Progenitor cell of endocrine pancreas (in vitro differentiated cells): ENCODE measurements around the gene SEZ6L. TPM values are rescaled to one million over a fixed set of nuclear protein-coding genes. Genes with fewer than 3 reads are reported as not detected.

Experiments used
- DNase-seq: peaks from one replicate; pipeline ENCODE4 v3.0.0; 2021; ENCODE audit warnings: low spot score; ENCODE audit not compliant: unreplicated experiment
- H3K27ac Mint-ChIP-seq: 2 replicates; pipeline ENCODE4 v1.8.0; 2021; ENCODE audit warnings: mild to moderate bottlenecking, moderate library complexity, mixed read lengths
- H3K27me3 Mint-ChIP-seq: 2 replicates; pipeline ENCODE4 v1.8.0; 2021; ENCODE audit warnings: mixed read lengths
- H3K36me3 Mint-ChIP-seq: 2 replicates; pipeline ENCODE4 v1.8.0; 2022; ENCODE audit warnings: mixed read lengths; ENCODE audit not compliant: insufficient read depth
- H3K4me1 Mint-ChIP-seq: 2 replicates; pipeline ENCODE4 v1.8.0; 2021; ENCODE audit warnings: low read depth, mixed read lengths
- H3K4me3 Mint-ChIP-seq: 2 replicates; pipeline ENCODE4 v1.8.0; 2021; ENCODE audit warnings: low read depth, mild to moderate bottlenecking, moderate library complexity, mixed read lengths
- H3K9me3 Mint-ChIP-seq: 2 replicates; pipeline ENCODE4 v1.8.0; 2021; ENCODE audit warnings: low read depth, mixed read lengths
- CTCF ChIP-seq: fragments of 200-600 bp; sonication (generic); IDR thresholded peaks from one replicate; pipeline ENCODE4 v1.5.0; 2021; ENCODE audit warnings: antibody characterized with exemption, mild to moderate bottlenecking; ENCODE audit not compliant: unreplicated experiment
- total RNA-seq: library from RNA; stranded (reverse); gene quantifications from 2 replicates; pipeline ENCODE4 v1.2.1, GENCODE V29; 2021

The SEZ6L gene
- total RNA-seq, 1 donor from 2014 or later: 26.2 TPM

- Mint-ChIP-seq H3K9me3 (no peaks in the 10 kb centered on the region), H3K36me3 (no peaks in the 10 kb centered on the region), H3K4me3 (no peak overlapping the region), H3K4me1 (peaks cover under 1% of the 10 kb centered on the region), H3K27ac (no peak overlapping the region), H3K27me3 (peaks cover 6% of the 10 kb centered on the region)
- DNase-seq: no peak
- TF ChIP-seq CTCF: no peak
These were observed 37.6 kb upstream of the SEZ6L start for GRCh38 chr22:26131589-26132154.

GRCh38 chr22:26134654-26135330 lies 34.5 kb upstream of the SEZ6L start:
- no peaks in the 10 kb centered on the region for H3K9me3 Mint-ChIP-seq
- H3K36me3 Mint-ChIP-seq: no peaks in the 10 kb centered on the region
- peaks cover 5% of the 10 kb centered on the region for H3K27me3 Mint-ChIP-seq
- peak; percentile 30 for TF ChIP-seq CTCF
- no peaks in the 10 kb centered on the region for H3K4me1 Mint-ChIP-seq
- no peak for DNase-seq
- H3K4me3 Mint-ChIP-seq: no peak overlapping the region
- H3K27ac Mint-ChIP-seq: no peak overlapping the region

GRCh38 chr22:26135806-26136205 lies 33.5 kb upstream of the SEZ6L start:
- H3K4me1 Mint-ChIP-seq: no peaks in the 10 kb centered on the region
- no peaks in the 10 kb centered on the region for H3K36me3 Mint-ChIP-seq
- H3K9me3 Mint-ChIP-seq: no peaks in the 10 kb centered on the region
- peaks cover 5% of the 10 kb centered on the region for H3K27me3 Mint-ChIP-seq
- H3K27ac Mint-ChIP-seq: no peak overlapping the region
- no peak for DNase-seq
- H3K4me3 Mint-ChIP-seq: no peak overlapping the region
- no peak for TF ChIP-seq CTCF

GRCh38 chr22:26139310-26139709 lies 30.0 kb upstream of the SEZ6L start:
- Mint-ChIP-seq H3K9me3 (no peaks in the 10 kb centered on the region), H3K36me3 (no peaks in the 10 kb centered on the region), H3K27me3 (no peaks in the 10 kb centered on the region), H3K4me3 (no peak overlapping the region), H3K4me1 (no peaks in the 10 kb centered on the region), H3K27ac (no peak overlapping the region)
- no peak for TF ChIP-seq CTCF
- no peak for DNase-seq

- no peaks in the 10 kb centered on the region for H3K9me3 Mint-ChIP-seq
- no peaks in the 10 kb centered on the region for H3K36me3 Mint-ChIP-seq
- no peaks in the 10 kb centered on the region for H3K4me1 Mint-ChIP-seq
- DNase-seq: no peak
- H3K27ac Mint-ChIP-seq: no peak overlapping the region
- TF ChIP-seq CTCF: no peak
- H3K27me3 Mint-ChIP-seq: peaks cover 3% of the 10 kb centered on the region
- H3K4me3 Mint-ChIP-seq: no peak overlapping the region
These were observed 27.4 kb upstream of the SEZ6L start for GRCh38 chr22:26141831-26142230.
